DOHH2 (cell line): ENCODE results near the gene CNNM4.

Experiments used
- EZH2phosphoT487 ChIP-seq: fragments of 200-600 bp; sonication (generic); IDR thresholded peaks from 2 replicates; pipeline ENCODE4 v1.6.1; 2017; ENCODE audit warnings: borderline replicate concordance, mild to moderate bottlenecking, antibody characterized with exemption, low read length, moderate library complexity, mixed read lengths
- TF ChIP-seq, protein P1 (sequence below): fragments of 200-600 bp; sonication (generic); IDR thresholded peaks from one replicate; pipeline ENCODE4 v1.5.1; 2014; ENCODE audit warnings: antibody characterized with exemption, mild to moderate bottlenecking, low read depth, low read length; ENCODE audit not compliant: poor library complexity, severe bottlenecking

GRCh38 chr2:96763511-96764252 is 3.0 kb downstream of the CNNM4 start:
- TF ChIP-seq, protein P1, sequence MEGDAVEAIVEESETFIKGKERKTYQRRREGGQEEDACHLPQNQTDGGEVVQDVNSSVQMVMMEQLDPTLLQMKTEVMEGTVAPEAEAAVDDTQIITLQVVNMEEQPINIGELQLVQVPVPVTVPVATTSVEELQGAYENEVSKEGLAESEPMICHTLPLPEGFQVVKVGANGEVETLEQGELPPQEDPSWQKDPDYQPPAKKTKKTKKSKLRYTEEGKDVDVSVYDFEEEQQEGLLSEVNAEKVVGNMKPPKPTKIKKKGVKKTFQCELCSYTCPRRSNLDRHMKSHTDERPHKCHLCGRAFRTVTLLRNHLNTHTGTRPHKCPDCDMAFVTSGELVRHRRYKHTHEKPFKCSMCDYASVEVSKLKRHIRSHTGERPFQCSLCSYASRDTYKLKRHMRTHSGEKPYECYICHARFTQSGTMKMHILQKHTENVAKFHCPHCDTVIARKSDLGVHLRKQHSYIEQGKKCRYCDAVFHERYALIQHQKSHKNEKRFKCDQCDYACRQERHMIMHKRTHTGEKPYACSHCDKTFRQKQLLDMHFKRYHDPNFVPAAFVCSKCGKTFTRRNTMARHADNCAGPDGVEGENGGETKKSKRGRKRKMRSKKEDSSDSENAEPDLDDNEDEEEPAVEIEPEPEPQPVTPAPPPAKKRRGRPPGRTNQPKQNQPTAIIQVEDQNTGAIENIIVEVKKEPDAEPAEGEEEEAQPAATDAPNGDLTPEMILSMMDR = peak; percentile 92
- TF ChIP-seq EZH2phosphoT487 = no peak
